Upper lobe of right lung (tissue), 1 donor: ENCODE measurements around the gene SHISA3. TPM values are rescaled to one million over a fixed set of nuclear protein-coding genes. Genes with fewer than 3 reads are reported as not detected.

Experiments used
- ATAC-seq: fragments of 200-7000 bp; cut with Tn5 transposase; one replicate; pipeline ENCODE4 v1.9.1; 2020; ENCODE audit warnings: mild to moderate bottlenecking, moderate library complexity
- DNase-seq: peaks from one replicate; pipeline ENCODE4 v3.0.0-alpha.2; 2020
- H3K27ac ChIP-seq: fragments of 200-600 bp; one replicate; pipeline ENCODE4 v1.8.0; 2022
- H3K27me3 ChIP-seq: fragments of 200-600 bp; one replicate; pipeline ENCODE4 v1.8.0; 2022; ENCODE audit warnings: mild to moderate bottlenecking
- H3K36me3 ChIP-seq: fragments of 200-600 bp; one replicate; pipeline ENCODE4 v1.8.0; 2022
- H3K4me1 ChIP-seq: fragments of 200-600 bp; one replicate; pipeline ENCODE4 v1.8.0; 2022
- H3K4me3 ChIP-seq: fragments of 200-600 bp; one replicate; pipeline ENCODE4 v1.8.0; 2022; ENCODE audit warnings: mild to moderate bottlenecking
- H3K9me3 ChIP-seq: fragments of 200-600 bp; one replicate; pipeline ENCODE4 v1.8.0; 2022
- intact Hi-C: fragments of 100-400 bp; cut with DNase I; formaldehyde crosslinking; loops from one replicate; pipeline ENCODE4 v1.11.0; 2022
- total RNA-seq: library from RNA; stranded (reverse); fragmentation: NEBNext Ultra II Directional; extraction: Animal tissue kit (Norgen Biotek cat#: 25700); gene quantifications from one replicate; pipeline ENCODE4 v1.2.1, GENCODE V29; 2021
- TF ChIP-seq, protein P1 (sequence below): fragments of 200-600 bp; IDR thresholded peaks from one replicate; pipeline ENCODE4 v1.8.0; 2022; ENCODE audit warnings: antibody characterized with exemption
- donor health status: DM: no; HTN: yes; CAD: no; lungs with severe emphysema.

The SHISA3 gene
- total RNA-seq, 1 donor from 2014 or later, result 5.8 TPM

DNA sequence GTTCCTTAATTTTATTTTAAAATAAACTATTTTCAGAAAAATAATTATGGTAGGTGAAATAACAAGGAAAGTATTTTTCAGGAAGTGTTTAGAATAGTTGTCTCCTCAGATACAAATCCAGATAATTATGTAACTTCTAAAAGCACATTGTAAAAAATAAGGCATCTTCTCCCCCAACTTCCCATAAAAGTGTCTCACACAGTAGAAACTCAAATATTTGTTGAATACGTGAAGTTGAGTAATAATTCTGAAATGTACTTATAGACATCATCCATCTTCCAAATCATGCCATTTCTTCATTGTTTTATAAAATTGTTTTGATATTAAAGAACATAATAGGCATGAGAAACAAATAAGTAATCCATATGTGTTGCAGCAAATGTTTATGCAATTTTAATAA lies 18.0 kb downstream of the SHISA3 start:
- intact Hi-C loops, result no loop called here

DNA sequence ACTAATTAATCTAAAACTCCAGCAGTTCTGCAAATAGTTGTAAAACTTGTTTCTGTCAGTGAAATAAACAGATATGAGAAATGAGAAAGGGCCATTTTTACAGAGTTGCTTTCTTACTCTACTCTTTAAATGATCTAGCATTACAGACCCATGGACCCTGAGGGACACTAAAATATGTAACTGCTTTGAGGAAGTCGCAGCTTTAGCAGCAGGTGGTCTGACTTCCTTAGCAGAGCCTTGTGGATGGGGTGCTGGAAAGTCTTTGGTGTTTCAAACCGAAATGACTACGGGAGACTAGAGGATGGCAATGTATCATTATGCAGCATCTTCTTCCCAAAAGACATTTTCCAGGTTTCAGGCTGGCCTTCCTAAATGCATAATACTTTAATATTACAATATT lies 18.7 kb downstream of the SHISA3 start:
- TF ChIP-seq, protein P1, sequence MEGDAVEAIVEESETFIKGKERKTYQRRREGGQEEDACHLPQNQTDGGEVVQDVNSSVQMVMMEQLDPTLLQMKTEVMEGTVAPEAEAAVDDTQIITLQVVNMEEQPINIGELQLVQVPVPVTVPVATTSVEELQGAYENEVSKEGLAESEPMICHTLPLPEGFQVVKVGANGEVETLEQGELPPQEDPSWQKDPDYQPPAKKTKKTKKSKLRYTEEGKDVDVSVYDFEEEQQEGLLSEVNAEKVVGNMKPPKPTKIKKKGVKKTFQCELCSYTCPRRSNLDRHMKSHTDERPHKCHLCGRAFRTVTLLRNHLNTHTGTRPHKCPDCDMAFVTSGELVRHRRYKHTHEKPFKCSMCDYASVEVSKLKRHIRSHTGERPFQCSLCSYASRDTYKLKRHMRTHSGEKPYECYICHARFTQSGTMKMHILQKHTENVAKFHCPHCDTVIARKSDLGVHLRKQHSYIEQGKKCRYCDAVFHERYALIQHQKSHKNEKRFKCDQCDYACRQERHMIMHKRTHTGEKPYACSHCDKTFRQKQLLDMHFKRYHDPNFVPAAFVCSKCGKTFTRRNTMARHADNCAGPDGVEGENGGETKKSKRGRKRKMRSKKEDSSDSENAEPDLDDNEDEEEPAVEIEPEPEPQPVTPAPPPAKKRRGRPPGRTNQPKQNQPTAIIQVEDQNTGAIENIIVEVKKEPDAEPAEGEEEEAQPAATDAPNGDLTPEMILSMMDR, result no peak
- DNase-seq, result no peak
- Histone ChIP-seq H3K36me3 (peaks cover under 1% of the 10 kb centered on the region), H3K27ac (no peak overlapping the region), H3K4me1 (no peaks in the 10 kb centered on the region), H3K4me3 (no peak overlapping the region), H3K9me3 (no peaks in the 10 kb centered on the region), H3K27me3 (no peaks in the 10 kb centered on the region)
- intact Hi-C loops, result no loop called here
- no peak for ATAC-seq

More for the DNA sequence above, 18.0 kb downstream of the SHISA3 start:
- no peaks in the 10 kb centered on the region for H3K36me3 ChIP-seq
- H3K4me1 ChIP-seq, result no peaks in the 10 kb centered on the region
- DNase-seq (no peak), ATAC-seq (no peak)
- H3K27me3 ChIP-seq, result no peaks in the 10 kb centered on the region
- no peak overlapping the region for H3K4me3 ChIP-seq
- TF ChIP-seq, protein P1, result no peak
- H3K27ac ChIP-seq, result no peak overlapping the region
- H3K9me3 ChIP-seq, result no peaks in the 10 kb centered on the region

DNA sequence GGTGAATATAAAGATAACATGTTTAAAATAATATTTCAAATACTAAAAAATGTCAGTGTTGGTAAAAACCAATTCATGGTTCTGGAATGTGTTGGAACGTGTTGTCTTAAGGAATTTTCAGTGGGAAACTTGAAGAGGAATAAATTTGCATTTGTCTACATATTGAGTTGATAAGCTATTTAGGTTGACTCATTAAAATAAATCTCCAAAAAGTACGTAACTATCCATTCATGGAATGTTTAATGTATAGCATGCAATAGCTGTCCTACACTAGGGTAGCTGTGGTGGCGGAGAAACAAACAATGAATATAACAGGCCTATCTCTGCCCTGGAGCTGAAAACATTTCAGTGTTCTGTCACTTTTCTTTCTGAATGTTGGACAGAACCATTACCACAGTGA lies 20.3 kb downstream of the SHISA3 start:
- TF ChIP-seq, protein P1, result no peak
- Histone ChIP-seq H3K4me3 (no peak overlapping the region), H3K36me3 (peaks cover 14% of the 10 kb centered on the region), H3K9me3 (no peaks in the 10 kb centered on the region), H3K27me3 (no peaks in the 10 kb centered on the region), H3K4me1 (no peaks in the 10 kb centered on the region), H3K27ac (no peak overlapping the region)
- intact Hi-C loops, result no loop called here
- ATAC-seq, result no peak
- no peak for DNase-seq

DNA sequence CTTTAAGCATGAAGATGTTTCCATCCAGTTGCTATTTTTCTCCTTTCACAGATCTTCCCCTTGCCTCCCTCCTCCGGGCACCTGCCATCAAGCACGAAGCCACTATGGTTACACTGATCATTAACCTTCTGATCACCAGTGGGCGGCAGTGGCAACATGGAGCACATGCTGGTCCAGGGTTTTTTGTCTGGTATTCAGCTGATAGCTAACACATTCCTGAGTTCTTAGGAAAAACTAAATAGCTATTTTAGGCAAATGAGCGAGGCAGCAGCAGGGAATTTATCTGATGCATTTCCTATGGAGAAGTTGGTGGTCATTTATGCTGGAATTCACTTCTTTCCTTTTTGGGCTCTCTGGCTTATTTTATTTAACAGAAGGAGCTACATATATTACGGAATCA lies 22.9 kb downstream of the SHISA3 start:
- no peak overlapping the region for H3K27ac ChIP-seq
- H3K4me1 ChIP-seq, result no peaks in the 10 kb centered on the region
- ATAC-seq, result no peak
- TF ChIP-seq, protein P1, result no peak
- H3K27me3 ChIP-seq, result no peaks in the 10 kb centered on the region
- H3K9me3 ChIP-seq, result no peaks in the 10 kb centered on the region
- no peak overlapping the region for H3K4me3 ChIP-seq
- no peak for DNase-seq
- peaks cover 16% of the 10 kb centered on the region for H3K36me3 ChIP-seq
- intact Hi-C loops, result no loop called here

DNA sequence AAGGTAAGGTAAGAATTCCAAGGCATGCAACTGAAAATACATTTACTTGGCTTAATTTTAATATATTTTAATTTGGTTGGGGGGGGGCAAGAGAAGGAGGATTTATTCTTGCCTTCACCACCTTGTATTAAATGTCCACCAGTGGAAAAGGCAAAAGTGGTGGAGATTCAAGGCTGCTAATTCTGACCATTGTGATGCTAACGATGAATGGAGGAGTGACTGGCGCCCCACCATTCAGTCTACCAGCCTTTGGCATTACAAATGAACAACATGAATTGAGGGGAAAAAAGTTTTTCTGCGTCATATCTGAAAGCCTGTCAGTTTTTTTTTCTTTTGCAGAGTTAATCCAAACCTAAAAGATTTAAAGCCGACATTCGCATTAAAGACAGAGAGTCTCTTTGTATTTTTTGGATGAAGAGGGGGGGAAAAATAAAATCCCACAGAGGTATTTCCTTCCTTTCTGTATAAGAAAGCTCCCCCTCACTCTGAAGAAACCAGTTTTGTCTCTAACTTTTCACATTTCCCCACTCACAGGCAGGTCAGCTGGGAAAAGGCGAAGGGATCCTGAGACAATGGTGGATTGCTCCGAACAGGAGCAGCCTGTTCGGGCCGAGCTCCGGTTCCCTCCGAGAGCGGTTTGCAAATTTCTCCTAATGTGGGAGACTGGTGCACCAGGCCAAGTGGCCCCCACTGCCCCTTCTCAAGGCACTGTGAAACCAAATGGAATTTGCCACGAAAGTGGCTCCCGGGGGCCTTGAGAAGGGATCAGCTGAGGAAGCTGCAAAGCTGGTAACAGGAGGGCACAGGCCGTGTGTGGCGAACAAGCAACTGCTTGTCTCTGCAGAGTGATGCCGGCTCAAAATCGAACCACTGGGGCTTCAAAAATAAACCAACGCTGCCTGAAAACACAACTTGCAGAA lies 28.1 kb downstream of the SHISA3 start:
- Histone ChIP-seq H3K4me1 (no peaks in the 10 kb centered on the region), H3K27ac (no peak overlapping the region), H3K4me3 (no peak overlapping the region), H3K9me3 (no peaks in the 10 kb centered on the region), H3K36me3 (peaks cover 22% of the 10 kb centered on the region), H3K27me3 (no peaks in the 10 kb centered on the region)
- DNase-seq, result no peak
- intact Hi-C loops, result no loop called here
- no peak for ATAC-seq
- TF ChIP-seq, protein P1, result no peak
